ENCODE results near the gene SBK1.

SBK1 gene

GRCh38 chr16:28310796-28311195 is 18.5 kb downstream of the SBK1 start:
- WGBS, 2 donors (ENCODE audit: extremely low coverage in 2 of 2, insufficient read length in 2 of 2, insufficient replicate concordance in 1 of 2): no CpG with 5 or more reads among the region's 11 CpGs
- H3K27ac ChIP-seq (replicated peaks; ENCODE audit: low read length): no peak overlapping the region
- H3K27me3 ChIP-seq (ENCODE audit: control insufficient read depth in 3 of 3, insufficient read depth in 3 of 3, low read depth in 1 of 3, low read length in 3 of 3): no peaks in the 10 kb centered on the region
- no peaks in the 10 kb centered on the region for H3K9me3 ChIP-seq (replicated peaks in 1 of 2; ENCODE audit: control insufficient read depth in 2 of 2, insufficient read depth in 1 of 2, low read depth in 1 of 2, low read length in 2 of 2)
- H3K23ac ChIP-seq (ENCODE audit: low read depth, low read length, poor library complexity): peak overlapping the region; percentile 8
- DNase-seq (ENCODE audit: low spot score): no peak
- H3K14ac ChIP-seq (ENCODE audit: low read length): no peak overlapping the region
- peaks cover 18% of the 10 kb centered on the region for H3K79me1 ChIP-seq (ENCODE audit: low read depth, low read length)
- H3K9ac ChIP-seq (ENCODE audit: low read depth, low read length, poor library complexity): no peak overlapping the region
- no peak overlapping the region for H4K8ac ChIP-seq (ENCODE audit: low read depth, low read length)
- H3K4ac ChIP-seq (ENCODE audit: low read length): no peak overlapping the region
- no peak overlapping the region for H3K4me2 ChIP-seq (ENCODE audit: insufficient read depth, low read length, poor library complexity, severe bottlenecking)
- H2BK5ac ChIP-seq (ENCODE audit: low read length): no peak overlapping the region
- no peak overlapping the region for H2AFZ ChIP-seq (ENCODE audit: low read length)
- H2BK15ac ChIP-seq (ENCODE audit: low read length): no peak overlapping the region
- H3K18ac ChIP-seq (ENCODE audit: low read length): no peak overlapping the region
- no peak overlapping the region for H2BK12ac ChIP-seq (ENCODE audit: low read length)
- H2BK120ac ChIP-seq (ENCODE audit: low read depth, low read length): no peak overlapping the region
- H3K4me3 ChIP-seq (ENCODE audit: low read length in 2 of 2): no peak overlapping the region
- H3K4me1 ChIP-seq (ENCODE audit: control insufficient read depth in 2 of 2, insufficient read depth in 1 of 2, low read depth in 1 of 2, low read length in 2 of 2): no peaks in the 10 kb centered on the region
- peaks cover 16 to 66% of the 10 kb centered on the region in 2 donors for H3K36me3 ChIP-seq (replicated peaks in 1 of 2; ENCODE audit: control insufficient read depth in 2 of 2, insufficient read depth in 2 of 2, low read length in 2 of 2)
- H2AK5ac ChIP-seq (ENCODE audit: low read depth, low read length): no peak overlapping the region
- H4K91ac ChIP-seq (ENCODE audit: low read depth, low read length, poor library complexity): no peak overlapping the region

GRCh38 chr16:28311413-28311812 is 19.1 kb downstream of the SBK1 start:
- H3K18ac ChIP-seq (ENCODE audit: low read length): no peak overlapping the region
- no peak overlapping the region for H3K4me3 ChIP-seq (ENCODE audit: low read length in 2 of 2)
- no peaks in the 10 kb centered on the region for H3K4me1 ChIP-seq (ENCODE audit: control insufficient read depth in 2 of 2, insufficient read depth in 1 of 2, low read depth in 1 of 2, low read length in 2 of 2)
- H2BK5ac ChIP-seq (ENCODE audit: low read length): no peak overlapping the region
- H3K4ac ChIP-seq (ENCODE audit: low read length): no peak overlapping the region
- H2AFZ ChIP-seq (ENCODE audit: low read length): no peak overlapping the region
- H3K79me1 ChIP-seq (ENCODE audit: low read depth, low read length): peaks cover 22% of the 10 kb centered on the region
- no peaks in the 10 kb centered on the region for H3K9me3 ChIP-seq (replicated peaks in 1 of 2; ENCODE audit: control insufficient read depth in 2 of 2, insufficient read depth in 1 of 2, low read depth in 1 of 2, low read length in 2 of 2)
- no peak overlapping the region for H3K14ac ChIP-seq (ENCODE audit: low read length)
- no peak overlapping the region for H4K91ac ChIP-seq (ENCODE audit: low read depth, low read length, poor library complexity)
- H2BK120ac ChIP-seq (ENCODE audit: low read depth, low read length): no peak overlapping the region
- peaks cover 13 to 64% of the 10 kb centered on the region in 2 donors for H3K36me3 ChIP-seq (replicated peaks in 1 of 2; ENCODE audit: control insufficient read depth in 2 of 2, insufficient read depth in 2 of 2, low read length in 2 of 2)
- no peaks in the 10 kb centered on the region for H3K27me3 ChIP-seq (ENCODE audit: control insufficient read depth in 3 of 3, insufficient read depth in 3 of 3, low read depth in 1 of 3, low read length in 3 of 3)
- H2BK15ac ChIP-seq (ENCODE audit: low read length): no peak overlapping the region
- H4K8ac ChIP-seq (ENCODE audit: low read depth, low read length): no peak overlapping the region
- H2BK12ac ChIP-seq (ENCODE audit: low read length): no peak overlapping the region
- no peak overlapping the region for H3K27ac ChIP-seq (replicated peaks; ENCODE audit: low read length)
- no peak for DNase-seq (ENCODE audit: low spot score)
- H3K4me2 ChIP-seq (ENCODE audit: insufficient read depth, low read length, poor library complexity, severe bottlenecking): no peak overlapping the region
- no peak overlapping the region for H2AK5ac ChIP-seq (ENCODE audit: low read depth, low read length)
- no peak overlapping the region for H3K23ac ChIP-seq (ENCODE audit: low read depth, low read length, poor library complexity)
- WGBS, 2 donors (ENCODE audit: extremely low coverage in 2 of 2, insufficient read length in 2 of 2, insufficient replicate concordance in 1 of 2): no CpG with 5 or more reads among the region's 4 CpGs
- H3K9ac ChIP-seq (ENCODE audit: low read depth, low read length, poor library complexity): no peak overlapping the region

GRCh38 chr16:28311913-28312312 is 19.6 kb downstream of the SBK1 start:
- Histone ChIP-seq H3K4ac (ENCODE audit: low read length) (no peak overlapping the region), H3K4me3 (ENCODE audit: low read length in 2 of 2) (no peak overlapping the region), H4K8ac (ENCODE audit: low read depth, low read length) (peak overlapping the region; percentile 31), H2AFZ (ENCODE audit: low read length) (no peak overlapping the region), H3K4me1 (ENCODE audit: control insufficient read depth in 2 of 2, insufficient read depth in 1 of 2, low read depth in 1 of 2, low read length in 2 of 2) (no peaks in the 10 kb centered on the region), H3K36me3 (replicated peaks in 1 of 2; ENCODE audit: control insufficient read depth in 2 of 2, insufficient read depth in 2 of 2, low read length in 2 of 2) (peaks cover 12 to 61% of the 10 kb centered on the region in 2 donors), H2BK5ac (ENCODE audit: low read length) (no peak overlapping the region), H3K4me2 (ENCODE audit: insufficient read depth, low read length, poor library complexity, severe bottlenecking) (no peak overlapping the region), H3K9me3 (replicated peaks in 1 of 2; ENCODE audit: control insufficient read depth in 2 of 2, insufficient read depth in 1 of 2, low read depth in 1 of 2, low read length in 2 of 2) (no peaks in the 10 kb centered on the region), H3K23ac (ENCODE audit: low read depth, low read length, poor library complexity) (peak overlapping the region; percentile 65), H2BK120ac (ENCODE audit: low read depth, low read length) (no peak overlapping the region), H3K27me3 (ENCODE audit: control insufficient read depth in 3 of 3, insufficient read depth in 3 of 3, low read depth in 1 of 3, low read length in 3 of 3) (no peaks in the 10 kb centered on the region), H3K79me1 (ENCODE audit: low read depth, low read length) (peaks cover 22% of the 10 kb centered on the region), H3K9ac (ENCODE audit: low read depth, low read length, poor library complexity) (no peak overlapping the region), H3K27ac (replicated peaks; ENCODE audit: low read length) (no peak overlapping the region), H3K14ac (ENCODE audit: low read length) (peak overlapping the region; percentile 17), H3K18ac (ENCODE audit: low read length) (no peak overlapping the region), H2BK15ac (ENCODE audit: low read length) (no peak overlapping the region), H2BK12ac (ENCODE audit: low read length) (no peak overlapping the region), H2AK5ac (ENCODE audit: low read depth, low read length) (no peak overlapping the region), H4K91ac (ENCODE audit: low read depth, low read length, poor library complexity) (no peak overlapping the region)
- WGBS, 2 donors (ENCODE audit: extremely low coverage in 2 of 2, insufficient read length in 2 of 2, insufficient replicate concordance in 1 of 2): no CpG with 5 or more reads among the region's 14 CpGs
- DNase-seq (ENCODE audit: low spot score): no peak

DNA sequence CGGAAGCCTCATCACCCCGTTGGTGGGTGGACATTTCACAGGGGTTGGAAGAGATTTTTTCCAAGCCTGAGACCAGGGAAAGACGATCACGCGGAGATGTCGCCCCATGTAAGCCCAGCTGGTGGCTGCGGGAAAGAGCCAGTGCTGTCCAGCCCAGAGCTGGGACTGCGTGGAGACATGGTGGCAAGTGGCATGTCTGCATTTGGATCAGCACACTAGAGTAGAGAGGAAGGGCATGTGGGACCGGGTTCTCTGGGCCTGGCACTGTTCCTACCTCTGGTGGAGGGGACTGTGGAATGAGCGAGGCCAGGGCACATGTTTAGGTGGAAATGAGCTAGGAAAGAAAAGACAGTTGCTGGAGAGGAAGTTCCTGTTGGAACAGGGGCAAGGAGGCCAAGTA is 20.0 kb downstream of the SBK1 start:
- Histone ChIP-seq H3K36me3 (replicated peaks in 1 of 2; ENCODE audit: control insufficient read depth in 2 of 2, insufficient read depth in 2 of 2, low read length in 2 of 2) (peaks cover 12 to 61% of the 10 kb centered on the region in 2 donors), H3K27ac (replicated peaks; ENCODE audit: low read length) (no peak overlapping the region), H3K14ac (ENCODE audit: low read length) (no peak overlapping the region), H2BK15ac (ENCODE audit: low read length) (no peak overlapping the region), H2BK12ac (ENCODE audit: low read length) (no peak overlapping the region), H3K4me1 (ENCODE audit: control insufficient read depth in 2 of 2, insufficient read depth in 1 of 2, low read depth in 1 of 2, low read length in 2 of 2) (no peaks in the 10 kb centered on the region), H3K9ac (ENCODE audit: low read depth, low read length, poor library complexity) (no peak overlapping the region), H2BK5ac (ENCODE audit: low read length) (no peak overlapping the region), H3K4me2 (ENCODE audit: insufficient read depth, low read length, poor library complexity, severe bottlenecking) (no peak overlapping the region), H2AK5ac (ENCODE audit: low read depth, low read length) (no peak overlapping the region), H3K4me3 (ENCODE audit: low read length in 2 of 2) (no peak overlapping the region), H3K27me3 (ENCODE audit: control insufficient read depth in 3 of 3, insufficient read depth in 3 of 3, low read depth in 1 of 3, low read length in 3 of 3) (no peaks in the 10 kb centered on the region), H3K23ac (ENCODE audit: low read depth, low read length, poor library complexity) (peak overlapping the region; percentile 65), H3K9me3 (replicated peaks in 1 of 2; ENCODE audit: control insufficient read depth in 2 of 2, insufficient read depth in 1 of 2, low read depth in 1 of 2, low read length in 2 of 2) (no peaks in the 10 kb centered on the region), H3K4ac (ENCODE audit: low read length) (no peak overlapping the region), H2AFZ (ENCODE audit: low read length) (no peak overlapping the region), H4K8ac (ENCODE audit: low read depth, low read length) (no peak overlapping the region), H3K18ac (ENCODE audit: low read length) (no peak overlapping the region), H4K91ac (ENCODE audit: low read depth, low read length, poor library complexity) (no peak overlapping the region), H2BK120ac (ENCODE audit: low read depth, low read length) (no peak overlapping the region), H3K79me1 (ENCODE audit: low read depth, low read length) (peaks cover 24% of the 10 kb centered on the region)
- WGBS, 2 donors (ENCODE audit: extremely low coverage in 2 of 2, insufficient read length in 2 of 2, insufficient replicate concordance in 1 of 2): no CpG with 5 or more reads among the region's 10 CpGs
- no peak for DNase-seq (ENCODE audit: low spot score)

Data from neuronal stem cell (in vitro differentiated cells).